Tibial nerve (tissue), 4 donors: ENCODE data around the gene NPPA. TPM values are rescaled to one million over a fixed set of nuclear protein-coding genes. Genes with fewer than 3 reads are reported as not detected.

ENCODE experiments used
- DNase-seq, 2 donors: peaks; one replicate each; pipeline ENCODE4 v3.0.0-alpha.2; 2019; ENCODE audit warnings: low spot score in 2 of 2
- H3K27ac ChIP-seq, 4 donors: fragments of 200-600 bp; sonication (generic) in 3 of 4; one replicate each; pipeline ENCODE4 v1.5.1; 2017 to 2019; ENCODE audit warnings: mild to moderate bottlenecking in 1 of 4
- H3K27me3 ChIP-seq, 2 donors: fragments of 200-600 bp; sonication (generic) in 1 of 2; one replicate each; pipeline versions ENCODE4 v1.5.1 to v1.6.0; 2017 to 2019
- H3K36me3 ChIP-seq, 3 donors: fragments of 200-600 bp; sonication (generic); one replicate each; pipeline ENCODE4 v1.5.1; 2018 to 2019
- H3K4me1 ChIP-seq, 4 donors: fragments of 200-600 bp; sonication (generic) in 3 of 4; one replicate each; pipeline ENCODE4 v1.5.1; 2017 to 2019
- H3K4me3 ChIP-seq, 4 donors: fragments of 200-600 bp; sonication (generic) in 3 of 4; one replicate each; pipeline ENCODE4 v1.5.1; 2017 to 2019; ENCODE audit warnings: mild to moderate bottlenecking in 1 of 4, moderate library complexity in 1 of 4
- H3K9me3 ChIP-seq, 4 donors: fragments of 200-600 bp; sonication (generic) in 3 of 4; one replicate each; pipeline ENCODE4 v1.5.1; 2017 to 2019
- CTCF ChIP-seq, 5 experiments: fragments of 200-600 bp in 3 of 5; fragments of 450-650 bp in 2 of 5; sonication (generic) in 3 of 5; IDR thresholded peaks; one replicate each; pipeline ENCODE4 v1.5.1; 2016 to 2019; ENCODE audit warnings: antibody characterized with exemption in 5 of 5, mild to moderate bottlenecking in 3 of 5, moderate library complexity in 2 of 5
- EP300 ChIP-seq, 2 donors: sonication (generic); formaldehyde crosslinking; IDR thresholded peaks; one replicate each; pipeline ENCODE4 v1.6.1; 2017; ENCODE audit warnings: antibody characterized with exemption in 2 of 2, mild to moderate bottlenecking in 1 of 2
- POLR2A ChIP-seq, 2 donors: fragments of 450-650 bp; IDR thresholded peaks; one replicate each; pipeline ENCODE4 v1.6.1; 2017; ENCODE audit warnings: antibody characterized with exemption in 2 of 2, mild to moderate bottlenecking in 2 of 2, moderate library complexity in 2 of 2
- WGBS, 2 donors: methylation state at CpG; one replicate each; pipeline ENCODE4 v1.1.5; 2018; 5-methylcytosine and 5-hydroxymethylcytosine counted together
- total RNA-seq, 4 donors: library from RNA; depleted of rRNA; stranded (reverse); fragments of >200 nt; gene quantifications; one replicate each; pipeline ENCODE4 v1.1.0, GENCODE V29; 2016

The NPPA gene
- total RNA-seq, 4 donors from 2014 or later = 3.0 TPM; not detected in 3

GRCh38 chr1:11841245-11842153 is 6.1 kb downstream of the NPPA start:
- DNase-seq = no peak
- H3K4me1 ChIP-seq = no peaks in the 10 kb centered on the region
- H3K27ac ChIP-seq = no peak overlapping the region
- TF ChIP-seq POLR2A (IDR thresholded peaks at IDR 0.05) (no peak), CTCF (IDR thresholded peaks at IDR 0.05) (no peak)
- H3K36me3 ChIP-seq = peaks cover 0 to 98% (median 25%) of the 10 kb centered on the region in 3 donors
- no peak overlapping the region for H3K4me3 ChIP-seq
- no peaks in the 10 kb centered on the region for H3K9me3 ChIP-seq
- 73 to 81% methylated on average over 16 to 17 of the region's 17 CpGs for WGBS, 2 donors
- H3K27me3 ChIP-seq = no peaks in the 10 kb centered on the region

GRCh38 chr1:11839727-11840705 is 7.6 kb downstream of the NPPA start:
- 76 to 89% methylated on average over 18 to 20 of the region's 20 CpGs for WGBS, 2 donors

GRCh38 chr1:11838349-11839272 is 9.0 kb downstream of the NPPA start:
- no peak overlapping the region for H3K27ac ChIP-seq
- WGBS, 2 donors = 63% methylated on average over 40 of the region's 40 CpGs
- no peaks in the 10 kb centered on the region for H3K4me1 ChIP-seq
- DNase-seq = peak; percentile 55 to 62
- no peaks in the 10 kb centered on the region for H3K27me3 ChIP-seq
- H3K36me3 ChIP-seq = peaks cover 0 to 99% (median 40%) of the 10 kb centered on the region in 3 donors
- TF ChIP-seq POLR2A (IDR thresholded peaks at IDR 0.05) = no peak
- TF ChIP-seq EP300 (IDR thresholded peaks at IDR 0.05) = peak in 1 of 2 donors; percentile 44
- peak; percentile 94 to 97 (median 97) for TF ChIP-seq CTCF (IDR thresholded peaks at IDR 0.05)
- no peak overlapping the region for H3K4me3 ChIP-seq
- H3K9me3 ChIP-seq = no peaks in the 10 kb centered on the region

More at GRCh38 chr1:11839727-11840705, 7.6 kb downstream of the NPPA start:
- no peak for TF ChIP-seq EP300 (IDR thresholded peaks at IDR 0.05)
- DNase-seq = no peak
- Histone ChIP-seq H3K4me3 (no peak overlapping the region), H3K36me3 (peaks cover 0 to 99% (median 32%) of the 10 kb centered on the region in 3 donors), H3K4me1 (no peaks in the 10 kb centered on the region), H3K27me3 (no peaks in the 10 kb centered on the region), H3K9me3 (no peaks in the 10 kb centered on the region), H3K27ac (no peak overlapping the region)

- TF ChIP-seq POLR2A (IDR thresholded peaks at IDR 0.05) (no peak), CTCF (IDR thresholded peaks at IDR 0.05) (no peak), EP300 (IDR thresholded peaks at IDR 0.05) (no peak)
- H3K36me3 ChIP-seq = peaks cover 0 to 99% (median 40%) of the 10 kb centered on the region in 3 donors
- WGBS, 2 donors = 74 to 85% methylated on average over 11 of the region's 11 CpGs
Measured at GRCh38 chr1:11837767-11838348, 9.7 kb downstream of the NPPA start.

More at GRCh38 chr1:11837767-11838348, 9.7 kb downstream of the NPPA start:
- no peak overlapping the region for H3K4me3 ChIP-seq
- no peaks in the 10 kb centered on the region for H3K9me3 ChIP-seq
- no peak for DNase-seq
- no peak overlapping the region for H3K27ac ChIP-seq
- no peaks in the 10 kb centered on the region for H3K4me1 ChIP-seq
- no peaks in the 10 kb centered on the region for H3K27me3 ChIP-seq
